ENCODE results near the gene AARS1.

AARS1 gene

DNA sequence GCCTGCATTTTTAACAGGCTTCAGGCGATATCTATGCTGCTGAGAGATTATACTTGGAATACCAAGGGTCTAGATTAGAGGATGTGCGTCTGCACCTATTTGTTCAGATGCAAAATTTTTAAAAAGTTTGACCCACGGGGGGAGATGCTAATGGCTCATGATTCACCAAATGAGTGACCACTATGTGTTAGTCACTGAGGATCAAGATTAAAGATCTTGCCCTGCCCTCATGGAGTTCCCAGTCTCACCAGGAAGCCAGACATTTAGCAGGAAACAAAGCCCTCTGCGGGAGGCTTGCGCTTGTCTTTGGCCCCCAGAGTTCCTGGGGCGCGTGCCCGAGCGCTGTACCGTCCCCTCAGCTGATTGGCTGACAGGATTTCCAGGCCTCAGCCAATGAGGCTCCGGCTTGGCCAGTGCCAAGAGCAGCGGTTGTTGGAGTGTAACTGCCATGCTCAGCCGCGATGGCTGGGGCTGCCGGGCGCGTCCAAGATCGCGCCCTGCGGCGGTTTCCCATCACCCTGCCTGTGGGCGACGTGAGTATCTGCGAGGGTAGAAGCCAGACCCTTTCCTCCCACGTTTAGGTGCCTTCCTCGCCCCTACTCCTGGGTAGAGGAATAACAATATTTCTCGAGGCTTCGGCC is 5.2 kb upstream of the AARS1 start:
- TF ChIP-seq, protein P1, sequence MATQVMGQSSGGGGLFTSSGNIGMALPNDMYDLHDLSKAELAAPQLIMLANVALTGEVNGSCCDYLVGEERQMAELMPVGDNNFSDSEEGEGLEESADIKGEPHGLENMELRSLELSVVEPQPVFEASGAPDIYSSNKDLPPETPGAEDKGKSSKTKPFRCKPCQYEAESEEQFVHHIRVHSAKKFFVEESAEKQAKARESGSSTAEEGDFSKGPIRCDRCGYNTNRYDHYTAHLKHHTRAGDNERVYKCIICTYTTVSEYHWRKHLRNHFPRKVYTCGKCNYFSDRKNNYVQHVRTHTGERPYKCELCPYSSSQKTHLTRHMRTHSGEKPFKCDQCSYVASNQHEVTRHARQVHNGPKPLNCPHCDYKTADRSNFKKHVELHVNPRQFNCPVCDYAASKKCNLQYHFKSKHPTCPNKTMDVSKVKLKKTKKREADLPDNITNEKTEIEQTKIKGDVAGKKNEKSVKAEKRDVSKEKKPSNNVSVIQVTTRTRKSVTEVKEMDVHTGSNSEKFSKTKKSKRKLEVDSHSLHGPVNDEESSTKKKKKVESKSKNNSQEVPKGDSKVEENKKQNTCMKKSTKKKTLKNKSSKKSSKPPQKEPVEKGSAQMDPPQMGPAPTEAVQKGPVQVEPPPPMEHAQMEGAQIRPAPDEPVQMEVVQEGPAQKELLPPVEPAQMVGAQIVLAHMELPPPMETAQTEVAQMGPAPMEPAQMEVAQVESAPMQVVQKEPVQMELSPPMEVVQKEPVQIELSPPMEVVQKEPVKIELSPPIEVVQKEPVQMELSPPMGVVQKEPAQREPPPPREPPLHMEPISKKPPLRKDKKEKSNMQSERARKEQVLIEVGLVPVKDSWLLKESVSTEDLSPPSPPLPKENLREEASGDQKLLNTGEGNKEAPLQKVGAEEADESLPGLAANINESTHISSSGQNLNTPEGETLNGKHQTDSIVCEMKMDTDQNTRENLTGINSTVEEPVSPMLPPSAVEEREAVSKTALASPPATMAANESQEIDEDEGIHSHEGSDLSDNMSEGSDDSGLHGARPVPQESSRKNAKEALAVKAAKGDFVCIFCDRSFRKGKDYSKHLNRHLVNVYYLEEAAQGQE (IDR thresholded peaks at IDR 0.05; ENCODE audit: low read depth), result no peak
- TF ChIP-seq ZBTB7A (IDR thresholded peaks at IDR 0.05; ENCODE audit: low read depth) (no peak), CEBPB (IDR thresholded peaks at IDR 0.05) (no peak)

DNA sequence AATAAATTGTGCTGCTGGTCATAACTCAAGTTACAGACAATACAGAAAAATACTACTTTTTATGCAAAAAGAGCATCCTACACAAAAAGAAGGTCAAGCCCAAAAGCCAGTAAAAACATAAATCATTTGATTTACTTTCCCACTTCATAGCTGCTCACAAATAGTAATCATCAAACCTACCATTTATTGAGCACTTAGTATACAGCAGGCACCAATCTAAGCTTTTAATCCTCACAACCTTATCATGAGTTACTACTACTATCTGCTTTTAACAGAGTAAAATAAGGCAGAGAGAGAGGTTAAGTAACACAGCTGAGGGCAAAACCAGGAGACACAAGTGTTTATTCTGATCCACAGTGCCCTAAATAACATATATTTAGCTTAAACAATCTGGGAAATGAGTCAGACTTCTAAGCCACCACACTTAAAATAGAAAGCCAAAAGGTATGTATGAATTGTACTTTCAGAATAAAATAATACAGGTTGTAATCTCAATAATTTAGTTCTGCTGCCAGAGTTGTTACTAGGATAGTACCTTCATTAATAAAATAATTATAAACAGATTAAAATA is 1.7 kb upstream of the AARS1 start:
- TF ChIP-seq TAF1 (IDR thresholded peaks at IDR 0.05; ENCODE audit: low read depth) (no peak), FOXM1 (IDR thresholded peaks at IDR 0.05; ENCODE audit: borderline replicate concordance, low read depth) (no peak), TEAD4 (IDR thresholded peaks at IDR 0.05) (no peak), EP300 (IDR thresholded peaks at IDR 0.05; ENCODE audit: borderline replicate concordance) (no peak), RAD21 (IDR thresholded peaks at IDR 0.05; ENCODE audit: low read depth) (no peak), YY1 (IDR thresholded peaks at IDR 0.05; ENCODE audit: low read depth) (no peak), EGR1 (IDR thresholded peaks at IDR 0.05) (no peak), CREB1 (IDR thresholded peaks at IDR 0.05; ENCODE audit: low read depth) (no peak), NFIC (IDR thresholded peaks at IDR 0.05) (no peak), CEBPB (IDR thresholded peaks at IDR 0.05) (no peak), TCF12 (IDR thresholded peaks at IDR 0.05; ENCODE audit: low read depth) (no peak), ZBTB7A (IDR thresholded peaks at IDR 0.05; ENCODE audit: low read depth) (no peak)
- TF ChIP-seq, protein P2, sequence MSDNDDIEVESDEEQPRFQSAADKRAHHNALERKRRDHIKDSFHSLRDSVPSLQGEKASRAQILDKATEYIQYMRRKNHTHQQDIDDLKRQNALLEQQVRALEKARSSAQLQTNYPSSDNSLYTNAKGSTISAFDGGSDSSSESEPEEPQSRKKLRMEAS (IDR thresholded peaks at IDR 0.05), result no peak
- TF ChIP-seq, protein P1 (IDR thresholded peaks at IDR 0.05; ENCODE audit: low read depth), result no peak
- TF ChIP-seq, protein P3, sequence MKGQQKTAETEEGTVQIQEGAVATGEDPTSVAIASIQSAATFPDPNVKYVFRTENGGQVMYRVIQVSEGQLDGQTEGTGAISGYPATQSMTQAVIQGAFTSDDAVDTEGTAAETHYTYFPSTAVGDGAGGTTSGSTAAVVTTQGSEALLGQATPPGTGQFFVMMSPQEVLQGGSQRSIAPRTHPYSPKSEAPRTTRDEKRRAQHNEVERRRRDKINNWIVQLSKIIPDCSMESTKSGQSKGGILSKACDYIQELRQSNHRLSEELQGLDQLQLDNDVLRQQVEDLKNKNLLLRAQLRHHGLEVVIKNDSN (IDR thresholded peaks at IDR 0.05), result no peak

DNA sequence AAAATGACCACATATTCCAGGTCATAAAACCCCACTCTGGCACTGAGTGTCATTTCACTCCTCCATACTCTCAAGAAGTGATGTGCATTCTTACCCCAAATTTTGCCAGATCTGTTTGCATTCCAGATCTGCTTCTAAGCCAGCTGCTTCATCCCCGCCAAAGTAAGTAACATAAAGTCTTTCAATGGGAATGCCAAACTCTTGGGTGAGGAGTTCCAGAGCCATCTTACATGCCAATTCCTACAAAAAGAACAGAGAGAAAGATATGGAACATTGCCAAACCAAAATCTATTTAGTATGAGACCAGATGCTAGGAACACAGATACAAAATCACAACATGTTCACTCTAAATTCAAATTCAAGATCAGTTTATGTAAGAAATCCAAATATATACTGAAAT is 12.9 kb downstream of the AARS1 start:
- TF ChIP-seq TEAD4 (IDR thresholded peaks at IDR 0.05), result no peak
- no peak for TF ChIP-seq TCF12 (IDR thresholded peaks at IDR 0.05; ENCODE audit: low read depth)
- no peak for TF ChIP-seq EGR1 (IDR thresholded peaks at IDR 0.05)
- no peak for TF ChIP-seq YY1 (IDR thresholded peaks at IDR 0.05; ENCODE audit: low read depth)
- TF ChIP-seq NFIC (IDR thresholded peaks at IDR 0.05), result no peak
- TF ChIP-seq CEBPB (IDR thresholded peaks at IDR 0.05), result no peak

DNA sequence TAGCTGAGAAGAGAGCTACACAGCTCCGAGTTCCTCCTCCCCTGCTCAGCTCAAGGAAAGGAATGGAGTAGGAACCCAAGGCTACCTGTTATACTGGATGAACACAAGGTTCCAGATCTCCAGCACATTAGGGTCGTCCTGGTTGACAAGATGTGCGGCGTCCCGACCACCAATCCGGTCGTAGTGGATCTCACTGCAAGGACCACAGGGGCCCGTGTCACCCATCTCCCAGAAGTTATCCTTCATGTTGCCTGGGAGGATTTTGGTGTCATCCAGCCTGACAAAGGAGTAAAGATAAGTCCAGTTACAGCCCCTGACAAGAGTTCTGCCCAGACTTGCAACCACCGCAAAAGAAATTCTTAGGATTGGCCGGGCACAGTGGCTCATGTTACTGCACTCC is 17.6 kb downstream of the AARS1 start:
- TF ChIP-seq RAD21 (IDR thresholded peaks at IDR 0.05; ENCODE audit: low read depth) (no peak), EP300 (IDR thresholded peaks at IDR 0.05; ENCODE audit: borderline replicate concordance) (no peak), CEBPB (IDR thresholded peaks at IDR 0.05) (no peak), TEAD4 (IDR thresholded peaks at IDR 0.05) (no peak), YY1 (IDR thresholded peaks at IDR 0.05; ENCODE audit: low read depth) (no peak), TAF1 (IDR thresholded peaks at IDR 0.05; ENCODE audit: low read depth) (no peak), EGR1 (IDR thresholded peaks at IDR 0.05) (no peak), NFIC (IDR thresholded peaks at IDR 0.05) (no peak), CREB1 (IDR thresholded peaks at IDR 0.05; ENCODE audit: low read depth) (no peak), FOXM1 (IDR thresholded peaks at IDR 0.05; ENCODE audit: borderline replicate concordance, low read depth) (no peak), TCF12 (IDR thresholded peaks at IDR 0.05; ENCODE audit: low read depth) (no peak), ZBTB7A (IDR thresholded peaks at IDR 0.05; ENCODE audit: low read depth) (no peak)
- TF ChIP-seq, protein P3 (IDR thresholded peaks at IDR 0.05), result no peak
- TF ChIP-seq, protein P2 (IDR thresholded peaks at IDR 0.05), result no peak
- TF ChIP-seq, protein P1 (IDR thresholded peaks at IDR 0.05; ENCODE audit: low read depth), result no peak

All from Ishikawa (cell line).